Stimulated activated CD8-positive, alpha-beta memory T cell treated with anti-CD3 and anti-CD28 coated beads, Interleukin-15, amount 100 ng/mL, for 24 hours (primary cell): ENCODE measurements around the gene GOT1.

Experiments
- DNase-seq: peaks from one replicate; pipeline ENCODE4 v3.0.0-alpha.2; 2020; ENCODE audit warnings: low read depth

GOT1 gene

GRCh38 chr10:99358101-99358500 lies 72.3 kb downstream of the GOT1 start:
- DNase-seq: no peak

- no peak for DNase-seq
Observed at GRCh38 chr10:99357691-99358090, 72.7 kb downstream of the GOT1 start.

- no peak for DNase-seq
Observed at GRCh38 chr10:99353182-99353581, 77.2 kb downstream of the GOT1 start.

DNA sequence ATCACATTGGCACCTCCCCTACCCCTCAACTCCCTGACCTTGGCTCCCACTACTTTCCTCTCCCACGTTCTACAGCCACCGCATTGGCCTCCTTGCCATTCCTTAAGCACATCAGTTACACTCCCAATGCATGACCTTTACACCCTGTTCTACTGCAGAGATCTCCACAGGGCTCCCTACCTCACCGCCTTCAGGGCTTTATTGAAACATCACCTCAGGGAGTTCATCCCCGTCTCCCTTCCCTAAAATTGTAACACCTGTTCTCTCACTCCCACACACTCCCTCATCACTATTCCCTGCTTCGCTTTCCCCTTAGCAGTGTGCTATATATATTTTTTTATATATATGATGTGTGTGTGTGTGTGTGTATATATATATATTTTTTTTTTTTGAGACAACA lies 82.8 kb downstream of the GOT1 start:
- DNase-seq: no peak
